Stimulated activated CD8-positive, alpha-beta memory T cell treated with anti-CD3 and anti-CD28 coated beads, Interleukin-15, amount 100 ng/mL, for 1 hour (primary cell): ENCODE measurements around the gene SPIC.
"Not testable (repeated sequence)": the region's sequence is repeated elsewhere in the genome, so short reads cannot be mapped to it uniquely, and the experiment has no call there.

Source experiments
- DNase-seq: peaks from one replicate; pipeline ENCODE4 v3.0.0-alpha.2; 2020; ENCODE audit warnings: low read depth

SPIC gene

GRCh38 chr12:101474711-101475386 lies at the start of gene SPIC:
Gene SPIC (plus strand): TSS chr12:101475336. CDS start chr12:101476905, 1,569 bp downstream.
- no peak for DNase-seq

GRCh38 chr12:101430456-101430855 lies 44.7 kb upstream of the SPIC start:
- no peak for DNase-seq

GRCh38 chr12:101436136-101436535 lies 39.0 kb upstream of the SPIC start:
- DNase-seq, result no peak

GRCh38 chr12:101439236-101439635 lies 35.9 kb upstream of the SPIC start:
- DNase-seq, result no peak

GRCh38 chr12:101441461-101442224 lies 33.5 kb upstream of the SPIC start:
- no peak for DNase-seq

GRCh38 chr12:101455685-101456084 lies 19.5 kb upstream of the SPIC start:
- no peak for DNase-seq

GRCh38 chr12:101459642-101460346 lies 15.3 kb upstream of the SPIC start:
- DNase-seq, result no peak

GRCh38 chr12:101468948-101469347 lies 6.2 kb upstream of the SPIC start:
- DNase-seq, result no peak

- no peak for DNase-seq
Observed at GRCh38 chr12:101470939-101471338, 4.2 kb upstream of the SPIC start.

- not testable (repeated sequence) for DNase-seq
Observed at GRCh38 chr12:101471878-101472277, 3.3 kb upstream of the SPIC start.

GRCh38 chr12:101474248-101474647 lies 888 bp upstream of the SPIC start:
- DNase-seq, result no peak

GRCh38 chr12:101475751-101476305 lies 692 bp downstream of the SPIC start:
- no peak for DNase-seq

GRCh38 chr12:101480849-101481248 lies 5.7 kb downstream of the SPIC start:
- no peak for DNase-seq

- no peak for DNase-seq
Observed at GRCh38 chr12:101485021-101485420, 9.9 kb downstream of the SPIC start.

GRCh38 chr12:101488469-101488868 lies 13.3 kb downstream of the SPIC start:
- no peak for DNase-seq

GRCh38 chr12:101490286-101490920 lies 15.3 kb downstream of the SPIC start:
- DNase-seq, result no peak

- no peak for DNase-seq
Observed at GRCh38 chr12:101491329-101491728, 16.2 kb downstream of the SPIC start.

- DNase-seq, result no peak
Observed at GRCh38 chr12:101493556-101493955, 18.4 kb downstream of the SPIC start.

GRCh38 chr12:101498252-101498651 lies 23.1 kb downstream of the SPIC start:
- no peak for DNase-seq

GRCh38 chr12:101501410-101501995 lies 26.4 kb downstream of the SPIC start:
- DNase-seq, result no peak

- DNase-seq, result no peak
Observed at GRCh38 chr12:101521136-101521535, 46.0 kb downstream of the SPIC start.

- no peak for DNase-seq
Observed at GRCh38 chr12:101527682-101528081, 52.5 kb downstream of the SPIC start.
